HG02759 (cell line): ENCODE data around the gene ABCC4.

Experiments
- ATAC-seq: cut with Tn5 transposase; IDR thresholded peaks from one replicate; pipeline ENCODE4 v1.9.1; 2021; ENCODE audit warnings: mild to moderate bottlenecking, moderate library complexity; ENCODE audit not compliant: unreplicated experiment

The ABCC4 gene

DNA sequence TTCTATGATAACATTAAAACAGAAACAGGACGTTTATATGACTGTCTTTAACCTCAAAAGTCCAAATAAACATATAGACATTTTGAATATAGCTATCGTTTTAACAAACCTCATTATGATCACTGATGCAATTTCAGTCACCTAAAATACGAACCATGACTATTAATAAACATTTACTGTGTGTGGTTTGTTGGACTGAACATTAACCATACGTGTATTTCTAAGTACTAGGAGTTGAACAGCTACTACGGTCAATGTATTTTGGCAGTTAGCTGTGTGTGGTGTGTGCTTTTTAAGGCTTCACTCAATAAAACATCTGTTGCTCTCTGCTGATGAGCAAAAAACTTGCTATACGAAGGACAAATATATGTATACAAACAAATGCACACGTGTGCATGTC, 281.4 kb downstream of the ABCC4 start:
- ATAC-seq: no peak

DNA sequence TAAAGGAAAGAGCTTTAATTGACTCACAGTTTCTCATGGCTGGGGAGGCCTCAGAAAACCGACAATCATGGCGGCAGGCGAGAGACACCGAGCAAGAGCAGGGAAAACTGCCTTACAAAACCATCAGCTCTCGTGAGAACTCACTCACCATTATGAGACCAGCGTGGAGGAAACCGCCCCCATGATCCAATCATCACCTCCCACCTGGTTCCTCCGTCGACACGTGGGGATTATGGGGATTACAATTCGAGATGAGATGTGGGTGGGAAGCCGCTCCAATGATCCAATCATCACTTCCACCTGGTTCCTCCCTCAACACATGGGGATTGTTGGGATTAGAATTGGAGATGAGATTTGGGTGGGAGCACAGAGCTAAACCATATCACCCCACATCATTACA, 293.9 kb downstream of the ABCC4 start:
- ATAC-seq: no peak

DNA sequence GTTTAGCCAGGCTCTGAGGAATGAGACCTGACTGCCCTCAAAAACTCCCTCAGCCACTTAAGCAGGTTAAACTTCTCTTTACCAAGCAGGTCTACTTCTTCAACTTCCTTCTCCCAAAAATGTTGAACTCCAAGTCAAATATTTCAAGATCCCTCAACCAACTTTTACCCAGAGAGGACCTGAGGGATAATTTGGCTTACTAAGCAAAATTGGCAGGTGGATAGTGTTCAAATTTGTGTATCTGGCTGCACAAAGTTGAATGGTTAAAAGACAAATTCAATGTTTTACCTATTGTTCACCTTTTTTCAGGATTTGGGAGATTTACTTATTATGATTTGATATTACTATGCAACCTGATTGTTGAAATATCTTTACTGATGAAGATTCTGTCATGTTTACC, 296.0 kb downstream of the ABCC4 start:
- ATAC-seq: no peak

DNA sequence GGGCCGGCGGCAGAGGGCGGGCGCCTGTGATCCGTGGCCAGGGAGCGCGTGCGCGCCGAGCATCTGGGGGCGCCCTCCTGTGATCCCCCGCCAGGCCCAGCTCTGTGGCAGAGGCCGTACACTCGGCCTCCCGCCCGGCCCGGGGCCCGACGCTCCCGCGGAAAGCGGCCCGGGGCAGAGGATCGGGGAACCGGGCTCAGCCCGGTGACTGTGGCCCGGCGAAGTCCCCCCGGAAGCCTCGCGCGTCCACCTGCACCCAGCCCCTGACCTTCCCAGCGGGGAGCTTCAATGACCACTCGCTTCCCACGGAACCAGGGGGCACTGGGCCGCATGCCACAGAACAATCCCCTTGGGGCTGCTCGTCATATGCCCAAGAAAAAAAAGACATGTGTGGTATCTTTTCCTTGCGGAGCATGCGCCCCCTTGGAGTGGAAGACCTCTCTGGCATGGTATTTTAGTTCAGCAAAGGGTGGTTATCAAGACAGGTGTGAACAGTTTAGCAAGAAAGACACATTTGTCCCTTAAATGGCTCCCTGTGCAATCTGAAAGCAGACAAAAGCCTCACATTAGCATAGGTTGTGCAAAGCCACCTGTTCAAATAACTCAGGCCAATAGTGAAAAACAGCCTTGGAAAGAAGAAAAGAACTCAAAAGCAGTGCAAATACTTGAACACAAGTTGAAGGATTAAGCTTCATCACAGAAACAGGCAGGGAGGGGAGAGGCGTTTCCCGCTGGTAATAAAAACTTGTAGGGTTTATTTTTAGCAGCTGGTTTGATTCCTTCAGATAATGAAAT, 298.0 kb downstream of the ABCC4 start:
- peak; percentile 46 for ATAC-seq

DNA sequence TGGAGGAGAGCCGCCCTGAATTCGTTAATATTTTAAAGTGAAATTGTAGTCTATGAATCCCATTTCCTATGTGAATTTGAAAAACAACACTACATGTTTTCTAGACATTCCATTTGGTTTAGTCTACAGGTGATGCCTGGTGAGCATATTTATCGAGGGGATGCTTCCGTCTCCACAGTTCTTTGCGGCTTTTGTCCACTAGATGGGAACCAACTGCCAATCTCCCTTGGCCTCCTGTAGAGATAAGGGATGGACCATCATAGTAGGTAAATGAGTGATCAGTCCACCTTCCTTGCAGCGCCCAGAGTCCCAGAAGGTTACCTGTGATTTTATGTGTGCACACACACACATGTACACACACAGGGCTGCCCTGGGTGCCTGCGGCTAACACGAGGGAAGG, 299.1 kb downstream of the ABCC4 start:
- no peak for ATAC-seq

DNA sequence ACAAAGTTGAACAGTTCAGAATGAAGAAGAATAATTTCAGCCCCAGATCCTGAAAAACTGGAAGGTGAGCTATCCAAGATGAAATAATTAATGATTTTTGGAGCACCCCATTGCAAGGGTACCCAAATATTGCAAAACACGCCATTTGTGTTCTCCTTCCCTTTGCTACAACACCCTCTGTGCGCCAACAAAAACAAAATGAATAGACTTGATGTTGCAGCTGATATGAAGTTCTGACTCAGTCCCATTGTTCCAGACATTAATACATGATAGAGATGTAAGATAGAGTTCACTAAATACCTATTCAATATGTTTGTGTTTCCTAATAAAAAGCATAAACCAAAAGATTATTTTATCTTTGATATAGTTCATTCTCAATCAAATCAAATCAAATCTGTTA, 301.4 kb downstream of the ABCC4 start:
- ATAC-seq: no peak

DNA sequence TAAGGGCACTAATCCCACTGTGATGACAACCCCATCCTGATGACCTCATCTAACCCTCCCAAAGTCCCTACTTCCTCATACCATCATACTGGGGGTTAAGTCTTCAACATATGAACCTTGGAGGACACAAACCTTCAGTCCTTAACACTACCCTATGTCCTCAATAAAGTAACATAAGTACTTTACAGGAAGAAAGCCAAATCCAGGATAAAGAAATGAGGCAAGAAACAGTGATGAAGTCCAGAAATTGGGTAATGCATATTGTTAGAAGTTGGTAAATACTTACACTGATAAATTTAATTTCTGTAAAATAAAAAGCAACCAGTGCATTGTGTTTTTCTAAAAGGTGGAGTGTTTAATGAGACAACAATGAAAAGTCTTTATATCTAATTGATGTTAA, 304.1 kb downstream of the ABCC4 start:
- no peak for ATAC-seq

DNA sequence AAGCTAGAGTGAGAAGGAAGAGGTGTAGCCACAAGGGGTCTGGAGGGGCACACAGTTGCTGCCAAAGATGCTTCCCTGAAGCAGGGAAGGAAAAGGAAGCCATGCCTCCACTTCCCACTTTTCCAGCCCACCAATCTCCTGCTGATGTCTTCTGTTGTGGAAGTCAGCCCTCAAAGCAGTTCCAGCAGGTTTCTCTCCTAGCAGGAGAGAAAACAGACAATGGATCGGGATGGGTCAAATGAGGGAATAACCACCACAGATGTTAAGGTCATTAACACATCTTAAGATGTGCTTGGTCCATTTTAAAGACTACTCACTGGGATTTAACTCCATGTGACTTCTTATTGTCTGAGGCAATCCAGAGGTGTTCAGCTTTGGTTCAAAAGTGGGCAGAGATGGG, 304.8 kb downstream of the ABCC4 start:
- ATAC-seq: no peak

DNA sequence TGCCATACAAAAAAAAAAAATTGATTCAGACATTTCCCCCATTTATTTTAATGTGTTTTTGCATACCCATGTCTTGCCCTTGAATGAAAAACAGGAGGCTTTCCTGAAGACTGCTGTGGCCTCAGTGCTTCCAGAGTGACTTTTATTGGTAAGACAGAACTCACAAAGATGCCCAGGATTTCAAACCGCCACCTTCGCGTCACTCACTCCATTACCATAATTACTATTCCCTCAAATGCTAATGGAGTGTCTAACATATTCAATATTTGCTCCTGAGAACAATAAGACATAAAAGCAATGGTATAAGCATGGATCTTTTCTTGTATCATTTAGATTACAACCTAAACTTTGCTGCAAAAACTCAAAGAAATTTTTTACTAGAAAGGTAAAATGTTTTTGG, 306.7 kb downstream of the ABCC4 start:
- ATAC-seq: no peak

DNA sequence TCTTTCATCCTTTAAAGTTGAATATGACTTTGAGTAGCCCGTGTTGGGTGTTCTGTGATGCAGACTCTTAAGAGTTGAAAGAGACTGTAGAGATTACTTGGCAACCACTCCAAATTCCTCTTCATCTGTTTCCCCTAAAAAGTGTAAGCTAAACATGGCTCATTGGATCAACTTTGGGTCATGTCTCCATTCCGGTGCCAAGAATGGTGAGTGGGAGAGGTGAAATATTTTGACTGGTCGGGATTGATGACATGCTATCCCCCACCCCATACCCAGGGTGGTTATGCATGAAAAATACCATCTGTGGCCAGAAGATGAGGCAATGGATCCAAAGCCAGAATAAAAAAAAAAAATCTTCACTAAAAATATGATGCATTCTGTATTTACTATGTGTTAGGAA, 307.6 kb downstream of the ABCC4 start:
- ATAC-seq: no peak

DNA sequence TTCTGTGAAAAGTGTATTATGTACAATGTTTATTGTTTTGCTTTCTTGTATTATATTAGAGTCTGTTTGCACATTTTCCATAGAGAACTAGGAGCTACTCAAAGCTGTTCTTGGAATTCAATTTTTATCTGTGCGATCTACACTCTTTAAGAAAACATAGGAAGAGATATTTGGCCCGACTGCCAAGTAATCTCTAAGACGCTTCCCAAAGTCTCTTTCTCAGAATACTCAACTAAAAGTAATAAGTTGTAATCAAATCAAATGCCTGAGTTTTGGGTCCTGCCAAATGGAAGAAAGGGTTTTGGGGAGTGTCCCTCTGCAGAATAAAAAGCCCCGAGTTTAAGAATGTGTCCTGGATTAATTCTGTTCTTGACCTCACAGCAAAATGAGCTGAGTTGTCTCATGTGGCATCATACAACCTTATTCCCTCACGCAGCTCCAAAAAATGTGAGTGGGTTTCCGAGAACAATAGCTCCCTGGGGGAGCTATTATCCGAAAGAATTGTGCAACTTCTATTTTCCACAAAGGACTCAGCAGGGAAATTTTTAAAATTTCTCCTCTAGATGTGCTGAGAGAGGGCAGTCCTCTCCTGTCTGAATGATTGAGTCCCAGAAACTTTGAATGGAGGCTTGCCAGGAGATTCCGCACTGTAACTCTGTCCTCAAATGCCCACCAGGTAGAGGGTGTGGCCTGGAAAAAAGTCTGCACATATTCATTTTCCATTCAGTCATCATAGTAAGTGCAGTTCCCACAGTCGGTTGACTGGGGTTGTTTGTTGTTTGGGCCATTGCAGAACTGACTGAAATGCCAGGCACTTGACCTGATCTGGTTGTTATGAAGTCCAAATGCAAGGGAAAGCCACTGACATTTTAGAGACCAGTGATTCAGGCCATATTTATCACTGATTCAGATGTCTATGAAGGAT, 309.0 kb downstream of the ABCC4 start:
- ATAC-seq: no peak

DNA sequence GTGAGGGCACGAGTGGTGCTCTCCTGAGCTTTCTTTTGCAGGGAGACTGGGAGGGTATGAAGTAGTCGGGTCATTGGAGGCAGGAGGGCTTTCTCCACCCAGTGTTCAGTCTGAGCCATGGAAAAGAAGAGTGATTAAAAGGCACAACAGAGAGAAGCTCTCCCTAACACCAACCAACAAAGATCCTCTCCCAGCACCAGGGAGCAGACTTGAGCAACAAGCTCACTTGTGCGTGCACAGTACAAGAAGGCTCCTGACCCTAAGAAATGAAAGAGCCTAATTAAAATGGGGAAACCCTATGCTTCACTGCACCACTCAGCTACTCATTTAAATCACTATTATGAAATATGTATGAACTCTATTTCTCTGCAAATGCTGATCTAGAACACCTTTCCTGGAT, 312.6 kb downstream of the ABCC4 start:
- no peak for ATAC-seq

DNA sequence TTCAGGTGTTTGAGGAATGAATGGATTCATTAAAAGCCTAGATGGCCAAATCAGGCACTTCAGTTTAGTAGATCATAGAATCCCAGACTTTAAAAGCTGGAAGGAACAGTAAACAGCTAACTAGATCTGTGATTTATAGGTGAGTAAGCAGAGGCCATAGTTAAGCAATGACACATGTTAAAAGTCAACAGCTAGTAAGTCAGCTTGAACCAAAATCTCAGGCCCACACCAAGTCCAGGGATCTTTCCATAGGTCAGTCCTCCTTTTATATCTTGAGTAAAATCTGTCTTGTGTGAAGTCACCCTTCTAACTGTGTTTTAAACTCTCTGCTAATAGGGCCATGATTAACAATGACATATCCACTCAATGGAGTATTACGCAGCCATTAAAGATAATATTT, 313.4 kb downstream of the ABCC4 start:
- no peak for ATAC-seq

DNA sequence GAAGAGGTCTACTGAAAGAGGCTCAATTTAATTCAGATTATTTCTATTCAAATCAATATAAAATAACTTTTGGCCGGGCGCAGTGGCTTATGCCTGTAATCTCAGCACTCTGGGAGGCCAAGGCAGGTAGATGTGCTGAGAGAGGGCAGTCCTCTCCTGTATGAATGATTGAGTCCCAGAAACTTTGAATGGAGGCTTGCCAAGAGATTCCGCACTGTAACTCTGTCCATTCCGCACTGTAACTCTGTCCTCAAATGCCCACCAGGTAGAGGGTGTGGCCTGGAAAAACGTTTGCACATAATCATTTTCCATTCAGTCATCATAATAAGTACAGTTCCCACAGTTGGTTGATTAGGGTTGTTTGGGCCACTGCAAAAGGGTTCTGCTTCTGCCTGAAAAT, 314.2 kb downstream of the ABCC4 start:
- no peak for ATAC-seq

DNA sequence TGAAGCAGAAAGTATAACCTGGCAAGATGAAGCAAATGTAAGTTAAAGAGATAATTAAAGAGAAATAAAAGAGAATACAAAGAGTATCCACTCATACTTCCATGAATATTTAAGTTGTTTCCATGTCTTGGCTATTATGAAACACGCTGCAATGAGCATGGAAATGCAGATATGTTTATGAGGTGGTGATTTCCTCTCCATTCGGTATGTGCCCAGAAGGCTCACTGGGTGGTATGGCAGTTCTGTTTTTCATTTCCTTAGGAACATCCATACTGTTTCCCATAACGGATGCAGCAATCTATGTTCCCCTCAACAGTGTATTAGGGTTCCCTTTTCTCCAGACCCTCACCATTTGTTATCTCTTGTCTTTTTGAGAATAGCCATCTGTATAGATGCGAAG, 316.3 kb downstream of the ABCC4 start:
- no peak for ATAC-seq

DNA sequence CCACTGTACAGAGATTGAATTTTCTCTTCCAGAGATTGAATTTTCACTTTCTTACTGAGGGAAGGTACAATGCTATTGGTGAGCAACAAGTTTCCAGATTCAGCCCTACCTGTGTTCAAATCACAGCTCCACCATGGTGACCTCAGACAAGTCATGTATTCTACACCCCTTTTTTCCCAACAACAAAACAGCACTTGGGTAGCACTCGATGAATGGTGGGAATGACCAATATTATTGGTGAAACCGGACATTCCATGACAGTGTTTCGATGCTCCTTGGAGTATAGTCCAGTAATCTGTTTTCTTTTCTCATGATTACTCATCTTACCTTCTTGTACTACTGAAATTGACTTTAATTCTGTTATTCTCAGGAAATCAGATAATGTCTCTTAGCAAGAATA, 322.7 kb downstream of the ABCC4 start:
- ATAC-seq: no peak

DNA sequence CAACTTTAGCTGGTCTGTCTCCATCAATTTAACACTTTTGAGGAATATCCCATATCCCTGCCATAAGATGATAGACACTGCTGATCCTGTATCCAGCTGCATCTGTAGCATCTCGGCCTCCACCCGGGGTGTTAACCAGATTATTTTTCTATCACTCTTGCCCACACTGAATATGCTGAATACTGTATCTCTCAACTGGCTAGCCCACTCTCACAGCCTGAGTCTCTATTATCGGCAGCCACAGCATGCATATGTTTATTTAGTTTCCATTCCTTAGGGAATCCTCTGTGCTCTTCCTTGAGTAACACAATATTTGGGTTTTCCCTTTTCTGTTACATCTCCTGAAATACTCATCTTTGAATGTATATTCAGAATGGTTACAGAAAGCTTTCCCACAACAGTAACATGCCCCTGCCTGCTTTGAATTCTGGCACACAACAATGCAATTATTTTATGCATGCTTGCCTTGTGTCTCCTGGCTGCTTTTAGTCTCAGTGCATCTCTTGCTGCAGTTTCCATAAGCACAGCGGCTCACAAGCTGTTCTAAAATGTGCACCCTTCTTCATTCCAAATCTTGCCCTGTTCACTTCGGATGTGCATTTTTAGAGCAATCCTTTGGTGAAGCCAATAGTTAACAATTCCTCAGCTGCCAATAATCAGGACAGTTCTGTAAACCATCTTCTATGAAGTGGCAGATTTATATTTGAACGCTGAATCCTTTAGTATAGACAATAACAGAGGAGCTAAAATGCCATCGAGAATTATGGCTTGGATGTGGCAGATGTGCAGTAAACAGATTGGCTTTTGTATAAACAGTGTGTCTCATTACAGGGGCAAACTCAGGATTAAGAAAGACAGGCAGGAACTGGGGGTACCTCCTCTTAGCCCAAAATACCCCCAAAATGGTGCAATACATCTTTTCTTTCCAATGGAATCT, 327.0 kb downstream of the ABCC4 start:
- no peak for ATAC-seq

DNA sequence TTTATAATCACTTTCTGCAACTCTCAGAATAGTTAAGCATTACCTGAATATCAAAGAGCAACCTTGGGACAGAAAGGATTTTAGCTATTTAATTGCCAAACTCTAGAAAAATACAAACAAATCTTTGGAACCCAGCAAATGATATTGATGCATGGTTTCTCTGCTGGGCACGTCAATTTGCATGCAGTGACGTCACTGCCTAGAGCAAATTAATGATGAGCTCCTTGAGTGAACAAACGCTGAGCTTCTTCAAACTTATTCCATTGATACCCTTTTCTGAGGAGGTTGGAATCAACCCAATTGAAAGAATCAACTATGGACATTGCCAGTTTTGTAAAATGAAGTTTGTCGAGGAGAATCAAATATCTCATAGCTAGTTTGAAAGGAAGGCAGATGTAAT, 329.0 kb downstream of the ABCC4 start:
- ATAC-seq: no peak
